ENCODE data around the gene DENND4A.
A peak's percentile ranks its signal among the peaks of the same experiment; 100 is the strongest.

- TF ChIP-seq CTCF (conservative IDR thresholded peaks at IDR 0.05; ENCODE audit: low read depth, low read length) (peak; percentile 89), EZH2 (IDR thresholded peaks at IDR 0.05; ENCODE audit: borderline replicate concordance, low read depth, low read length, poor library complexity, severe bottlenecking) (no peak)
Measured at GRCh38 chr15:65638681-65639089, 153.4 kb downstream of the DENND4A start.

All from A673 (cell line).